GM18517 (cell line): Measurements from ENCODE around the gene MDGA2.
"Not testable (repeated sequence)": the region's sequence is repeated elsewhere in the genome, so short reads cannot be mapped to it uniquely, and the experiment has no call there.

ENCODE experiments used
- ATAC-seq: cut with Tn5 transposase; IDR thresholded peaks from one replicate; pipeline ENCODE4 v1.9.1; 2021; ENCODE audit warnings: mild to moderate bottlenecking, moderate library complexity; ENCODE audit not compliant: unreplicated experiment

MDGA2 gene

GRCh38 chr14:47246367-47246766 is 429.0 kb downstream of the MDGA2 start:
- ATAC-seq = no peak

- ATAC-seq = not testable (repeated sequence)
Measured at GRCh38 chr14:47242579-47242978, 432.8 kb downstream of the MDGA2 start.

GRCh38 chr14:47240748-47241437 is 434.5 kb downstream of the MDGA2 start:
- ATAC-seq = no peak

GRCh38 chr14:47235619-47236018 is 439.8 kb downstream of the MDGA2 start:
- ATAC-seq = no peak

GRCh38 chr14:47226877-47227520 is 448.4 kb downstream of the MDGA2 start:
- no peak for ATAC-seq

GRCh38 chr14:47223656-47224055 is 451.7 kb downstream of the MDGA2 start:
- ATAC-seq = no peak

- no peak for ATAC-seq
Measured at GRCh38 chr14:47220096-47220495, 455.3 kb downstream of the MDGA2 start.

GRCh38 chr14:47211263-47211662 is 464.1 kb downstream of the MDGA2 start:
- ATAC-seq = no peak

- ATAC-seq = no peak
Measured at GRCh38 chr14:47210099-47210498, 465.3 kb downstream of the MDGA2 start.

- ATAC-seq = no peak
Measured at GRCh38 chr14:47208434-47208833, 467.0 kb downstream of the MDGA2 start.

GRCh38 chr14:47207617-47208016 is 467.8 kb downstream of the MDGA2 start:
- no peak for ATAC-seq

- ATAC-seq = no peak
Measured at GRCh38 chr14:47200740-47201139, 474.7 kb downstream of the MDGA2 start.

- no peak for ATAC-seq
Measured at GRCh38 chr14:47195582-47195981, 479.8 kb downstream of the MDGA2 start.

- no peak for ATAC-seq
Measured at GRCh38 chr14:47194055-47194454, 481.4 kb downstream of the MDGA2 start.

- not testable (repeated sequence) for ATAC-seq
Measured at GRCh38 chr14:47192203-47192602, 483.2 kb downstream of the MDGA2 start.

- no peak for ATAC-seq
Measured at GRCh38 chr14:47191700-47192099, 483.7 kb downstream of the MDGA2 start.

- no peak for ATAC-seq
Measured at GRCh38 chr14:47189911-47190484, 485.4 kb downstream of the MDGA2 start.

GRCh38 chr14:47186486-47186885 is 488.9 kb downstream of the MDGA2 start:
- no peak for ATAC-seq

- no peak for ATAC-seq
Measured at GRCh38 chr14:47179906-47180305, 495.5 kb downstream of the MDGA2 start.

GRCh38 chr14:47171896-47172295 is 503.5 kb downstream of the MDGA2 start:
- not testable (repeated sequence) for ATAC-seq

- no peak for ATAC-seq
Measured at GRCh38 chr14:47167402-47167801, 508.0 kb downstream of the MDGA2 start.

- ATAC-seq = no peak
Measured at GRCh38 chr14:47155395-47155794, 520.0 kb downstream of the MDGA2 start.
